Central memory CD4-positive, alpha-beta T cell (primary cell): ENCODE results near the gene SLC16A5.

Experiments
- DNase-seq: peaks from one replicate; pipeline ENCODE4 v3.0.0; 2022

The SLC16A5 gene

GRCh38 chr17:75087182-75087557, 584 bp upstream of the SLC16A5 start:
- no peak for DNase-seq

- DNase-seq: no peak
These were observed 987 bp downstream of the SLC16A5 start for GRCh38 chr17:75088465-75089417.

GRCh38 chr17:75090871-75091854, 3.4 kb downstream of the SLC16A5 start:
- DNase-seq: no peak

GRCh38 chr17:75091855-75092327, 4.1 kb downstream of the SLC16A5 start:
- DNase-seq: no peak

GRCh38 chr17:75093548-75094158, 5.9 kb downstream of the SLC16A5 start:
- DNase-seq: no peak

GRCh38 chr17:75094871-75095399, 7.2 kb downstream of the SLC16A5 start:
- DNase-seq: no peak

GRCh38 chr17:75096082-75096625, 8.4 kb downstream of the SLC16A5 start:
- DNase-seq: no peak

- DNase-seq: no peak
These were observed 10.1 kb downstream of the SLC16A5 start for GRCh38 chr17:75097865-75098264.

- DNase-seq: no peak
These were observed 11.1 kb downstream of the SLC16A5 start for GRCh38 chr17:75098861-75099260.

GRCh38 chr17:75099881-75100595, 12.3 kb downstream of the SLC16A5 start:
- DNase-seq: no peak

- DNase-seq: no peak
These were observed 14.6 kb downstream of the SLC16A5 start for GRCh38 chr17:75102385-75102821.

GRCh38 chr17:75103601-75104554, 16.1 kb downstream of the SLC16A5 start:
- no peak for DNase-seq

- DNase-seq: no peak
These were observed 17.6 kb downstream of the SLC16A5 start for GRCh38 chr17:75105126-75106080.

GRCh38 chr17:75108193-75108592, 20.4 kb downstream of the SLC16A5 start:
- DNase-seq: no peak

GRCh38 chr17:75109046-75109406, 21.3 kb downstream of the SLC16A5 start:
- no peak for DNase-seq

GRCh38 chr17:75109407-75110233, 21.9 kb downstream of the SLC16A5 start, which contains the start of gene ARMC7:
Gene ARMC7, plus strand, starts transcription at chr17:75109969. Its CDS starts 320 bp downstream, at chr17:75110289.
- DNase-seq: peak; percentile 86

- DNase-seq: peak; percentile 16
These were observed 22.6 kb downstream of the SLC16A5 start for GRCh38 chr17:75110234-75110937.
